HEK293 (cell line): ENCODE data around the gene KCTD17.
A peak's percentile ranks its signal among the peaks of the same experiment; 100 is the strongest.

Source experiments
- CTCF ChIA-PET: fragments of 350-600 bp; formaldehyde crosslinking; extraction: SDS; loops from one replicate; lab custom pipeline; 2021; ENCODE audit warnings: antibody characterized with exemption; lab: Yijun Ruan, JAX
- POLR2A ChIA-PET: fragments of 300-600 bp; formaldehyde crosslinking; extraction: SDS; loops from one replicate; lab custom pipeline; 2020; ENCODE audit warnings: antibody characterized with exemption, inconsistent platforms; lab: Yijun Ruan, JAX
- H3K27ac ChIP-seq: fragments of 200-500 bp; sonication (Bioruptor generic); 2 replicates; pipeline ENCODE4 v1.5.1; 2014; ENCODE audit warnings: low read depth, low read length, control low read depth, inconsistent platforms; ENCODE audit errors: extremely low read depth
- H3K36me3 ChIP-seq, 2 experiments: fragments of 200-500 bp in 1 of 2; sonication (Bioruptor generic) in 1 of 2; 1 replicate in 1 of 2; 2 replicates in 1 of 2; pipeline ENCODE4 v1.5.1; 2014 to 2017; ENCODE audit warnings: inconsistent platforms in 2 of 2, low read length in 2 of 2; ENCODE audit not compliant: control insufficient read depth in 2 of 2, insufficient read depth in 1 of 2
- H3K4me1 ChIP-seq: fragments of 200-500 bp; sonication (Bioruptor generic); 2 replicates; pipeline ENCODE4 v1.5.1; 2014; ENCODE audit warnings: mild to moderate bottlenecking, low read length, inconsistent platforms; ENCODE audit not compliant: control insufficient read depth, insufficient read depth
- H3K4me3 ChIP-seq: 2 replicates; pipeline ENCODE4 v1.5.1; 2011; ENCODE audit warnings: low read depth, mild to moderate bottlenecking, control low read depth, low read length, moderate library complexity
- H3K9me3 ChIP-seq: fragments of 200-500 bp; sonication (Bioruptor generic); 2 replicates; pipeline ENCODE4 v1.5.1; 2014; ENCODE audit warnings: low read depth, low read length, inconsistent platforms; ENCODE audit not compliant: control insufficient read depth, insufficient read depth
- AEBP2 ChIP-seq: fragments of 450-650 bp; formaldehyde crosslinking; IDR thresholded peaks from 2 replicates; pipeline ENCODE4 v1.5.1; 2016; ENCODE audit warnings: missing biosample characterization, missing genetic modification characterization, borderline replicate concordance
- ATF2 ChIP-seq: fragments of 450-650 bp; formaldehyde crosslinking; IDR thresholded peaks from 2 replicates; pipeline ENCODE4 v1.5.1; 2016; ENCODE audit warnings: missing biosample characterization, missing genetic modification characterization, low read depth
- EGR2 ChIP-seq: fragments of 450-650 bp; formaldehyde crosslinking; IDR thresholded peaks from 2 replicates; pipeline ENCODE4 v1.5.1; 2016; ENCODE audit warnings: low read depth, missing biosample characterization, missing genetic modification characterization
- ELK4 ChIP-seq: IDR thresholded peaks from 2 replicates; pipeline ENCODE4 v1.6.1; 2011; ENCODE audit warnings: mild to moderate bottlenecking, low read depth, low read length, borderline replicate concordance
- GLIS1 ChIP-seq: fragments of 450-650 bp; formaldehyde crosslinking; IDR thresholded peaks from 2 replicates; pipeline ENCODE4 v1.5.1; 2016; ENCODE audit warnings: missing biosample characterization, missing genetic modification characterization
- MYNN ChIP-seq: fragments of 450-650 bp; formaldehyde crosslinking; IDR thresholded peaks from 2 replicates; pipeline ENCODE4 v1.5.1; 2016; ENCODE audit warnings: missing biosample characterization, missing genetic modification characterization, borderline replicate concordance
- PATZ1 ChIP-seq: fragments of 450-650 bp; formaldehyde crosslinking; IDR thresholded peaks from 2 replicates; pipeline ENCODE4 v1.5.1; 2016; ENCODE audit warnings: missing biosample characterization, missing genetic modification characterization
- SP2 ChIP-seq: fragments of 450-650 bp; formaldehyde crosslinking; IDR thresholded peaks from 2 replicates; pipeline ENCODE4 v1.5.1; 2016; ENCODE audit warnings: missing biosample characterization, missing genetic modification characterization
- SP3 ChIP-seq: fragments of 450-650 bp; formaldehyde crosslinking; IDR thresholded peaks from 2 replicates; pipeline ENCODE4 v1.5.1; 2016; ENCODE audit warnings: missing biosample characterization, missing genetic modification characterization
- YY2 ChIP-seq: fragments of 450-650 bp; formaldehyde crosslinking; IDR thresholded peaks from 2 replicates; pipeline ENCODE4 v1.5.1; 2016; ENCODE audit warnings: missing biosample characterization, missing genetic modification characterization
- ZBTB7A ChIP-seq: fragments of 450-650 bp; formaldehyde crosslinking; IDR thresholded peaks from 2 replicates; pipeline ENCODE4 v1.5.1; 2016; ENCODE audit warnings: low read depth, missing biosample characterization, missing genetic modification characterization
- ZFHX2 ChIP-seq: fragments of 450-650 bp; formaldehyde crosslinking; conservative IDR thresholded peaks from 2 replicates; pipeline ENCODE4 v1.5.1; 2016; ENCODE audit warnings: missing biosample characterization, missing genetic modification characterization
- ZNF138 ChIP-seq: fragments of 450-650 bp; formaldehyde crosslinking; IDR thresholded peaks from 2 replicates; pipeline ENCODE4 v1.5.1; 2016; ENCODE audit warnings: missing biosample characterization, missing genetic modification characterization, borderline replicate concordance
- ZNF146 ChIP-seq: fragments of 450-650 bp; formaldehyde crosslinking; IDR thresholded peaks from 2 replicates; pipeline ENCODE4 v1.5.1; 2016; ENCODE audit warnings: missing biosample characterization, missing genetic modification characterization
- ZNF266 ChIP-seq: fragments of 450-650 bp; formaldehyde crosslinking; IDR thresholded peaks from 2 replicates; pipeline ENCODE4 v1.5.1; 2016; ENCODE audit warnings: missing biosample characterization, missing genetic modification characterization, low read depth
- ZNF274 ChIP-seq, 2 experiments: fragments of 200-500 bp in 1 of 2; fragments of 450-650 bp in 1 of 2; sonication (Bioruptor generic) in 1 of 2; formaldehyde crosslinking in 1 of 2; IDR thresholded peaks; 2 replicates each; pipeline versions ENCODE4 v1.5.1 to v1.6.1; 2014 to 2016; ENCODE audit warnings: borderline replicate concordance in 1 of 2, inconsistent platforms in 1 of 2, low read length in 1 of 2, missing biosample characterization in 1 of 2, missing genetic modification characterization in 1 of 2
- ZNF280D ChIP-seq: fragments of 450-650 bp; formaldehyde crosslinking; IDR thresholded peaks from 2 replicates; pipeline ENCODE4 v1.5.1; 2016; ENCODE audit warnings: missing biosample characterization, missing genetic modification characterization
- ZNF391 ChIP-seq: fragments of 450-650 bp; formaldehyde crosslinking; IDR thresholded peaks from 2 replicates; pipeline ENCODE4 v1.5.1; 2016; ENCODE audit warnings: low read depth, missing biosample characterization, missing genetic modification characterization, borderline replicate concordance
- ZNF501 ChIP-seq: fragments of 450-650 bp; formaldehyde crosslinking; IDR thresholded peaks from 2 replicates; pipeline ENCODE4 v1.5.1; 2016; ENCODE audit warnings: missing biosample characterization, missing genetic modification characterization
- ZNF510 ChIP-seq: fragments of 450-650 bp; formaldehyde crosslinking; IDR thresholded peaks from 2 replicates; pipeline ENCODE4 v1.5.1; 2018; ENCODE audit warnings: mild to moderate bottlenecking, missing genetic modification characterization, missing biosample characterization; ENCODE audit not compliant: insufficient replicate concordance
- ZNF514 ChIP-seq: fragments of 450-650 bp; formaldehyde crosslinking; IDR thresholded peaks from 2 replicates; pipeline ENCODE4 v1.5.1; 2016; ENCODE audit warnings: missing biosample characterization, missing genetic modification characterization
- ZNF529 ChIP-seq: fragments of 450-650 bp; formaldehyde crosslinking; IDR thresholded peaks from 2 replicates; pipeline ENCODE4 v1.5.1; 2017; ENCODE audit warnings: missing genetic modification characterization, missing biosample characterization; ENCODE audit not compliant: insufficient replicate concordance
- ZNF623 ChIP-seq: fragments of 450-650 bp; formaldehyde crosslinking; IDR thresholded peaks from 2 replicates; pipeline ENCODE4 v1.5.1; 2016; ENCODE audit warnings: missing biosample characterization, missing genetic modification characterization
- ZNF701 ChIP-seq: fragments of 450-650 bp; formaldehyde crosslinking; IDR thresholded peaks from 2 replicates; pipeline ENCODE4 v1.5.1; 2016; ENCODE audit warnings: missing biosample characterization, missing genetic modification characterization
- ZNF707 ChIP-seq: fragments of 450-650 bp; formaldehyde crosslinking; IDR thresholded peaks from 2 replicates; pipeline ENCODE4 v1.5.1; 2016; ENCODE audit warnings: missing biosample characterization, missing genetic modification characterization
- ZNF777 ChIP-seq: fragments of 450-650 bp; formaldehyde crosslinking; IDR thresholded peaks from 2 replicates; pipeline ENCODE4 v1.5.1; 2017; ENCODE audit warnings: missing biosample characterization, missing genetic modification characterization, borderline replicate concordance

KCTD17 gene

GRCh38 chr22:37002633-37003032 is 48.9 kb upstream of the KCTD17 start:
- Histone ChIP-seq H3K36me3 (no peaks in the 10 kb centered on the region), H3K4me3 (no peak overlapping the region), H3K4me1 (no peaks in the 10 kb centered on the region; the same call in 1 of the 2 replicates), H3K27ac (no peak overlapping the region), H3K9me3 (no peaks in the 10 kb centered on the region; the same call in 1 of the 2 replicates)
- peak; percentile 46 for TF ChIP-seq ZFHX2 (tag by site-specific recombination)
- TF ChIP-seq EGR2 (tag by site-specific recombination), result peak; percentile 58; the same call in 1 of the 2 replicates
- TF ChIP-seq ZNF266, result no peak
- TF ChIP-seq YY2 (tag by site-specific recombination), result no peak
- no peak for TF ChIP-seq AEBP2 (tag by site-specific recombination)
- TF ChIP-seq ZNF707 (tag by site-specific recombination), result no peak
- TF ChIP-seq SP2, result no peak
- TF ChIP-seq ZNF138 (tag by site-specific recombination), result no peak
- TF ChIP-seq ATF2 (tag by site-specific recombination), result no peak
- POLR2A ChIA-PET, result no interaction called here
- CTCF ChIA-PET, result interaction anchor here (0.7 to 2.0 kb wide), 3 partner anchors 19 to 127 kb away, joined by 3 to 6 read pairs (median 3); no protein-coding TSS in a partner anchor

- H3K4me3 ChIP-seq, result no peak overlapping the region
- POLR2A ChIA-PET, result interaction anchor here (1.6 kb wide), 1 partner anchor 11 kb away, joined by 4 read pairs; the partner anchor contains the start of genes MPST and TST
- TF ChIP-seq ELK4 (no peak), ZNF514 (tag by site-specific recombination) (no peak), ZNF501 (tag by site-specific recombination) (no peak), ZBTB7A (no peak), ZNF391 (tag by site-specific recombination) (no peak), ZNF623 (tag by site-specific recombination) (no peak), ZNF510 (no peak), MYNN (no peak), PATZ1 (tag by site-specific recombination) (no peak), ZNF529 (tag by site-specific recombination) (no peak), ZNF280D (tag by site-specific recombination) (no peak), ZNF274 (IDR thresholded peaks at IDR 0.05; ENCODE audit: low read length) (no peak), ZNF274 (tag by site-specific recombination; IDR thresholded peaks at IDR 0.05; ENCODE audit: borderline replicate concordance) (no peak), ZNF138 (tag by site-specific recombination) (no peak), ZNF701 (tag by site-specific recombination) (no peak), GLIS1 (no peak), SP3 (tag by site-specific recombination) (no peak), ZNF146 (tag by site-specific recombination) (no peak), ZNF777 (tag by site-specific recombination) (no peak)
- no peak overlapping the region for H3K27ac ChIP-seq
- no peaks in the 10 kb centered on the region; the same call in 1 of the 2 replicates for H3K9me3 ChIP-seq
- H3K36me3 ChIP-seq, result no peaks in the 10 kb centered on the region
- CTCF ChIA-PET, result interaction anchor here (0.7 to 2.3 kb wide), 6 partner anchors 9 to 151 kb away, joined by 3 to 8 read pairs (median 4); no protein-coding TSS in a partner anchor
- H3K4me1 ChIP-seq, result no peaks in the 10 kb centered on the region
Measured at GRCh38 chr22:37007651-37008050, 43.9 kb upstream of the KCTD17 start.
